Measurements from ENCODE around the gene SLC17A3. TPM values are rescaled to one million over a fixed set of nuclear protein-coding genes. Genes with fewer than 3 reads are reported as not detected.

The SLC17A3 gene
- total and polyA plus RNA-seq, 2 experiments from 2014 or later = 0.23 to 0.57 TPM

GRCh38 chr6:25919657-25920056 is 45.6 kb upstream of the SLC17A3 start:
- no peaks in the 10 kb centered on the region for H3K79me2 ChIP-seq
- no peak overlapping the region for H2AFZ ChIP-seq
- no peak overlapping the region for H3K4me3 ChIP-seq
- no peak for TF ChIP-seq EZH2 (IDR thresholded peaks at IDR 0.05; ENCODE audit: borderline replicate concordance)
- TF ChIP-seq CTCF (IDR thresholded peaks at IDR 0.05; ENCODE audit: poor library complexity) = no peak
- no peak for TF ChIP-seq EZH2phosphoT487 (IDR thresholded peaks at IDR 0.05; ENCODE audit: low read depth, severe bottlenecking, unreplicated experiment)
- H3K27me3 ChIP-seq = no peaks in the 10 kb centered on the region
- H3K9me2 ChIP-seq (replicated peaks; ENCODE audit: insufficient read depth) = no peaks in the 10 kb centered on the region
- DNase-seq (ENCODE audit: low spot score) = no peak
- H3K9me3 ChIP-seq (ENCODE audit: low read depth) = no peaks in the 10 kb centered on the region
- no peaks in the 10 kb centered on the region for H4K20me1 ChIP-seq (ENCODE audit: insufficient read depth, poor library complexity, severe bottlenecking)
- H3K4me2 ChIP-seq = no peak overlapping the region
- 83% methylated on average over 2 of the region's 5 CpGs for WGBS (ENCODE audit: low lambda C conversion rate, missing lambda C conversion rate)
- no peaks in the 10 kb centered on the region for H3K36me3 ChIP-seq (replicated peaks; ENCODE audit: insufficient read depth, low read depth)
- H3K27ac ChIP-seq = no peak overlapping the region
- no peaks in the 10 kb centered on the region for H3K4me1 ChIP-seq (ENCODE audit: insufficient read depth)

GRCh38 chr6:25918083-25918683 is 44.1 kb upstream of the SLC17A3 start:
- Histone ChIP-seq H3K4me2 (no peak overlapping the region), H3K27ac (no peak overlapping the region), H3K9me3 (ENCODE audit: low read depth) (no peaks in the 10 kb centered on the region), H3K4me1 (ENCODE audit: insufficient read depth) (no peaks in the 10 kb centered on the region), H3K79me2 (no peaks in the 10 kb centered on the region), H4K20me1 (ENCODE audit: insufficient read depth, poor library complexity, severe bottlenecking) (no peaks in the 10 kb centered on the region), H3K36me3 (replicated peaks; ENCODE audit: insufficient read depth, low read depth) (no peaks in the 10 kb centered on the region), H3K27me3 (no peaks in the 10 kb centered on the region), H2AFZ (no peak overlapping the region), H3K4me3 (no peak overlapping the region), H3K9me2 (replicated peaks; ENCODE audit: insufficient read depth) (no peaks in the 10 kb centered on the region)
- WGBS (ENCODE audit: low lambda C conversion rate, missing lambda C conversion rate) = 83% methylated on average over 5 of the region's 5 CpGs
- DNase-seq (ENCODE audit: low spot score) = no peak
- TF ChIP-seq EZH2 (IDR thresholded peaks at IDR 0.05; ENCODE audit: borderline replicate concordance) (no peak), CTCF (IDR thresholded peaks at IDR 0.05; ENCODE audit: poor library complexity) (no peak), EZH2phosphoT487 (IDR thresholded peaks at IDR 0.05; ENCODE audit: low read depth, severe bottlenecking, unreplicated experiment) (no peak)

- H3K9me3 ChIP-seq (ENCODE audit: low read depth) = no peaks in the 10 kb centered on the region
- no peaks in the 10 kb centered on the region for H4K20me1 ChIP-seq (ENCODE audit: insufficient read depth, poor library complexity, severe bottlenecking)
- H3K79me2 ChIP-seq = no peaks in the 10 kb centered on the region
- no peak overlapping the region for H2AFZ ChIP-seq
- WGBS (ENCODE audit: low lambda C conversion rate, missing lambda C conversion rate) = 84% methylated on average over 7 of the region's 7 CpGs
- H3K4me2 ChIP-seq = no peak overlapping the region
- no peaks in the 10 kb centered on the region for H3K4me1 ChIP-seq (ENCODE audit: insufficient read depth)
- TF ChIP-seq EZH2phosphoT487 (IDR thresholded peaks at IDR 0.05; ENCODE audit: low read depth, severe bottlenecking, unreplicated experiment) = no peak
- TF ChIP-seq CTCF (IDR thresholded peaks at IDR 0.05; ENCODE audit: poor library complexity) = no peak
- no peak for TF ChIP-seq EZH2 (IDR thresholded peaks at IDR 0.05; ENCODE audit: borderline replicate concordance)
- no peaks in the 10 kb centered on the region for H3K36me3 ChIP-seq (replicated peaks; ENCODE audit: insufficient read depth, low read depth)
- H3K4me3 ChIP-seq = no peak overlapping the region
- no peak for DNase-seq (ENCODE audit: low spot score)
- no peaks in the 10 kb centered on the region for H3K27me3 ChIP-seq
- no peaks in the 10 kb centered on the region for H3K9me2 ChIP-seq (replicated peaks; ENCODE audit: insufficient read depth)
- H3K27ac ChIP-seq = no peak overlapping the region
Measured at GRCh38 chr6:25916789-25917490, 42.9 kb upstream of the SLC17A3 start.
